Astrocyte (in vitro differentiated cells and primary cell): Measurements from ENCODE around the gene IGSF6.

Experiments used
- CTCF ChIP-seq: IDR thresholded peaks from 2 replicates; pipeline ENCODE4 v1.5.1; 2011; ENCODE audit warnings: low read depth, mild to moderate bottlenecking, inconsistent platforms, low read length, moderate library complexity; ENCODE audit not compliant: insufficient read depth
- EZH2 ChIP-seq: IDR thresholded peaks from 2 replicates; pipeline ENCODE4 v1.6.1; 2012; ENCODE audit warnings: mild to moderate bottlenecking, low read length, inconsistent platforms; ENCODE audit not compliant: insufficient read depth

- TF ChIP-seq CTCF (no peak), EZH2 (no peak)
Observed at GRCh38 chr16:21611198-21611555, 41.2 kb downstream of the IGSF6 start.
